Stomach (tissue), 4 donors: ENCODE data around the gene GALNT3.

Source experiments
- POLR2A ChIP-seq, 4 donors: fragments of 450-650 bp; IDR thresholded peaks; one replicate each; pipeline ENCODE4 v1.6.1; 2016; ENCODE audit warnings: antibody characterized with exemption in 4 of 4, control low read depth in 2 of 4, mild to moderate bottlenecking in 1 of 4, moderate library complexity in 1 of 4
- POLR2AphosphoS5 ChIP-seq, 3 donors: sonication (generic); formaldehyde crosslinking; IDR thresholded peaks; one replicate each; pipeline ENCODE4 v1.6.1; 2016; ENCODE audit warnings: antibody characterized with exemption in 3 of 3
- TF ChIP-seq, protein P1 (sequence below), 7 experiments: fragments of 450-650 bp in 4 of 7; fragments of 200-600 bp in 3 of 7; sonication (generic) in 3 of 7; IDR thresholded peaks; one replicate each; pipeline ENCODE4 v1.5.1; 2016 to 2019; ENCODE audit warnings: antibody characterized with exemption in 7 of 7, control low read depth in 2 of 7, mild to moderate bottlenecking in 1 of 7

DNA sequence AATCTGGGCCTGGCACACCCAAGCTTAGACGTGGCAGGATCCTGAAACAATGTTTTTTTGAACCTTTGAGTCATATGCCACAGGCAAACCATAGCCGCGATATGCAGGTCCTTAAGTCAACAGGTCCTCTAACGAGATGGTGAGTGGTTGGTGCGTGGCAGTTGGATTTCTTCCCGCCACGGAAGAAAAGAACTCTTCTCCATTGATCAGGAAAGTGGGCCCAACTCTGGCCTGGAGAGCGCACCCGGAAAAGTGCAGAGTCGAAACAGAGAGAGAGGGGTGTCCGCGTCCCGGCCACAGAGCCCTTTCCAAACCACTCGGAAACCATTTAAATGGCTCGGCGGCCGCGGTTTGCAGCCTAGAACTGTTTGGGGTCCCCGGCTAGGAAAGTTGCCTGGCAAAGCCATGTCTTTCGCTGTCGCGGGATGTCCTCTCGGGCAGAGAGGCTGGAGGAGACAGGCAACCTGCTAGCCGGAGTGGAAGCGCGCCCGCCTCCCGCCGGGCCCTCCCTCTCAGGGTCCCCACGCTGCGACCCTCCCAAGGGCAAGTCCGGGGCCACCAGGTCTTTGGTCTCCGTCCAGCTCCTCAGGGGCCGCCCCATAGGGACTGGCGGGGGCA lies 777 bp downstream of the GALNT3 start:
- TF ChIP-seq POLR2AphosphoS5 (IDR thresholded peaks at IDR 0.05), result peak in 2 of 3 donors; percentile 87 to 90
- TF ChIP-seq, protein P1, sequence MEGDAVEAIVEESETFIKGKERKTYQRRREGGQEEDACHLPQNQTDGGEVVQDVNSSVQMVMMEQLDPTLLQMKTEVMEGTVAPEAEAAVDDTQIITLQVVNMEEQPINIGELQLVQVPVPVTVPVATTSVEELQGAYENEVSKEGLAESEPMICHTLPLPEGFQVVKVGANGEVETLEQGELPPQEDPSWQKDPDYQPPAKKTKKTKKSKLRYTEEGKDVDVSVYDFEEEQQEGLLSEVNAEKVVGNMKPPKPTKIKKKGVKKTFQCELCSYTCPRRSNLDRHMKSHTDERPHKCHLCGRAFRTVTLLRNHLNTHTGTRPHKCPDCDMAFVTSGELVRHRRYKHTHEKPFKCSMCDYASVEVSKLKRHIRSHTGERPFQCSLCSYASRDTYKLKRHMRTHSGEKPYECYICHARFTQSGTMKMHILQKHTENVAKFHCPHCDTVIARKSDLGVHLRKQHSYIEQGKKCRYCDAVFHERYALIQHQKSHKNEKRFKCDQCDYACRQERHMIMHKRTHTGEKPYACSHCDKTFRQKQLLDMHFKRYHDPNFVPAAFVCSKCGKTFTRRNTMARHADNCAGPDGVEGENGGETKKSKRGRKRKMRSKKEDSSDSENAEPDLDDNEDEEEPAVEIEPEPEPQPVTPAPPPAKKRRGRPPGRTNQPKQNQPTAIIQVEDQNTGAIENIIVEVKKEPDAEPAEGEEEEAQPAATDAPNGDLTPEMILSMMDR (IDR thresholded peaks at IDR 0.05), result no peak
- TF ChIP-seq POLR2A (IDR thresholded peaks at IDR 0.05), result peak in 2 of 4 donors; percentile 28 to 56
